RPMI8226 (cell line): Measurements from ENCODE around the gene TNIP1.

ENCODE experiments used
- DNase-seq: peaks from one replicate; pipeline ENCODE4 v3.0.0-alpha.2; 2015

The TNIP1 gene

DNA sequence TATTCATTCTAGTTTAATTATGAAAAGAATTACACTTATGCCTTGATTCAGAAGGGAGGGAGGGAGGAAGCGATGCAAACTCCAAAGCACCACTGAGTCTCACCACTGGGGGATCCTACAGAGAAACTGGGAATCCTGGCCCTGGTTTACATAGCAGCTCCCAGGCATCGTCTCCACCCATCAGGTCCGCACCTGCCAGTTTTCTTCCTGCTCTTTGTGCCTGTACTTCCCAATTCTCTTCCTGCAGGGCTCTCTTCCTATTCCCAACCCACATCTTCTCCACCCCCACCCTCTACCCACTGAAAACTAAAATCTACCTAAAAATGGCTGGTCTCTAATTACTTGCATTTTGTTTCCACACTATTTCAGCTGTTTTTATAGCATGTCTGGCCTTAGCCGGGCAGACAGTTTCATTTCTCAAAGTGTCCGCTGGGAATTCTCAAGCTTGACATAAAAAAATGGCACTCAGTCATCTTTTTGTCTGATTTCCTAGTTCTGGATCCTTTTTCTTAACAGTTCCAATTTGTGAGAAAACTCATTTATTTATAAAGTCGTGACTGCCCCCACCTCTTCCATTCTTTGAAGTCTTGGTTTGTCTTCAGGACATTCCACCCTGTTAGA, 1.6 kb upstream of the TNIP1 start:
- no peak for DNase-seq

DNA sequence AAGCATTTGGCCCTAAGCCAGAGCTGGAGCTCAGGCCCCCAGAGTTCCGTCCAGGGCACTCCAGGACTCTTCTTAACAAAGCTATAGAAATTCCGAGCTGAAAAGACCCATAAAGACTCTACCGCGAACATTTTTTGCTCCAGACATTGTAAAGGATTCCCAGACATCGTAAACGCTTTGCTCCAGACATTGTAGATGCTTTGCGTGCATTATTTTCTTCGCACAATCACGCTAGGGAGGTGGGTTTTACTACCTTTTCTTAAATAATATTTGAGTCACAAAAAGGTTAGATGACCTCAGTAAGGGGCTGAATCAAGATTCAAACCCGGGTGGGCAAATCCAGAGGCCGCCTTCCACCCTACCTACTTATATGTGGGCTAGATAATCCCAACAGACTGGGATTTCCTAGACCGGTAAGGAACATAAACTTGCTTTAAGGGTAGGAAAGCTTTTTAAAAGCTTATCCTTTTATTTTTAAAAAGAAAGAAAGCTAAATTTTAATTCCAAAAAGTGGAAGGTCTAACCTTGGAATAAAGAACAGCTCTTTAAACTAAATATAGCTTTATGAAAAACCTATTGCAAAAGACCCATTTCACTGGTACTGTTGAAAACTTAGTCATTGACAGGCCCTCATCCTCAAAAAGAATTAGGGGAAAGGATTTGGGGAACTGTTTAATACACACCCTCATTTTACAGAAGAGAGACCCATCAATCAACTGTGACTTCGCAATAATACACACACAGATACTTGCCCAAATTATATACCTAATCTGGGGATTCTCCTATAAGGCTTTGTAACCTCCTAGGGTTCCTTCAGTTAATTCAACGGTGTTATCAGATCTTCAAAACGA, 822 bp upstream of the TNIP1 start:
- peak; percentile 77 for DNase-seq

DNA sequence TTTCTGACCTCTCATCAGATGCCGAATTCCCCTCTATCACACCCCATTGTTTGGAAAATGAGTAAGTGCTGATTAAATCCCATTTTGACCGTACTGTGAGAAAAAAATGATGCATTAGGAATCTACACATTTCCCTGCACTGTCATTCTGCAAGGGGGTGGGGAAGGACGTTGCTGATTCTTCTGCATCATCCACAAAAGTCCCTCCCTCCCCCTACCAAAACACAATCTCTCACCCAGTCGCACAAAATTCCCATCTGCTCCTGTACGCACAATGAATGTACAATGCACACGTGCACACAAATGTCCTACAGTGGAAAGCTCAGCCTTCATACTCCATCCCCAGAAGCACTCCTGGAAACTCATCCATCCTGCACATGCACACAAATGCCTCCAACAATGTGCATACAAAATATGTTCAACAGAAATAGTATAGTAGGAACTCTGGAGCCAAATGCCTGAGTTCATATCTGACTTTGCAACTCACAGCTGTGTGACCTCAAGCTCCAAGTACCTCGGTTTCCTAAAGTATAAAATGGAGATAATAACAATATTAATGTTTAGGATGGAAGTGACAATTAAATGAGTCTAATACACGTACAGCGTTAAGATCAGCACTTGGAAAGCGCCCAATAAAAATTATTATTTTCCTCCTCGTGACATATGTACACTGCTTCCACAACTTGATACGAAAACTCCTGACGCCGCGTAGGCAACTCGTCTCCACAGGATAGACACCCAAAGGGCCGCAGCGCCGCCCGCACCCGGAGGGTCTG, 809 bp downstream of the TNIP1 start:
- peak; percentile 16 for DNase-seq

DNA sequence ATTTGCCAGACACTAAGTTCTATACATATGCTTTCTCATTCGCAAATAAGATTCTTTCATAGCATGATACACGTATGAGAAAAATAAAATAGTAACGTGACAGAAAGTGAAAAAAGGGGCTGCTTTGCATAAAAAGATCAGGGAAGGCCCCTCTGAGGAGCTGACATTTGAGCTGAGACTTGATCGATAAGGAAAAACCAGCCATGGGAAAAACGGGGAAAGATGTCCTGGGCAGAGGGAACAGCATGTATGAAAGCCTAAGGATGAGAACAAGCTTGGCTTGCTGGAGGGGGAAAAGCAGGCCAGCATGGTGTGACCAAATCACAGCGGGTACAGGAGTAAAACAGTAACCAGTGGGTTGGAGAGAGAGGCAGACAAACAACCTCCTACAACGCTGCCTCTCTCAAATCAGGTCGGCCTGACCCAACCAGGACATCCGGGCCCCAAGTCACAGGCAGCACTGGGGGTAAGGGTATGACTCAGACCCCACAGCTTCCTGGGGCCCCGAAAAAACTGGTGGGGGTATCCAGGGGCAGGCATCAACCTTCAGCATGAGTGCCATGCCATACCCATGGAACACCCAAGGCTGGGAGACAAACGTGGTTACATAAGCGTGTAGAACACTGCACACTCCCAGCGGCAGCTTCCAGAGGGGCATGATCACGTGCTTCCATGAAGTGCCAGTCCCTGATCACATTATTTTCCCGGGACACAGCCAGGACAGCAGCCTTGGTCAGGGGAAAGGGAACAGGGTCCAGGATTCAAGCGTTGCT, 2.2 kb downstream of the TNIP1 start:
- no peak for DNase-seq

DNA sequence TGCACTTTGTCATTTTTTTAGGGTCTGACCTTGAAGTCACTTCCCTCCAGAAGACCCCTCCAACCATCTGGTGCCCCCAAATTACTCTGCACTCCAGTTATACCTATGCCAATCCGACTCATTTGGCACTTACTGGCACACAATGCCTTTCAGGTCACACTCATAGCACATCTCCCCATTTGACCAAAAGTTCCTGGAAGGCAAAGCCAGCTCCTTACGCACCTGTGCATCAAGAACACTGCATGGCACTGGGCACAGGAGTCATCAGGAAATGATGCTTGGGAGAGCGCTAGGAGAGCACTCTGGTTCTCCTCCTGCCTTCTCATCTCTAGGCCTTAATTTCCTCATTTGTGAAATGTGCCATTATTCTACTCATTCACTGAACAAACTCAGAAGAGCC, 2.9 kb downstream of the TNIP1 start:
- no peak for DNase-seq

DNA sequence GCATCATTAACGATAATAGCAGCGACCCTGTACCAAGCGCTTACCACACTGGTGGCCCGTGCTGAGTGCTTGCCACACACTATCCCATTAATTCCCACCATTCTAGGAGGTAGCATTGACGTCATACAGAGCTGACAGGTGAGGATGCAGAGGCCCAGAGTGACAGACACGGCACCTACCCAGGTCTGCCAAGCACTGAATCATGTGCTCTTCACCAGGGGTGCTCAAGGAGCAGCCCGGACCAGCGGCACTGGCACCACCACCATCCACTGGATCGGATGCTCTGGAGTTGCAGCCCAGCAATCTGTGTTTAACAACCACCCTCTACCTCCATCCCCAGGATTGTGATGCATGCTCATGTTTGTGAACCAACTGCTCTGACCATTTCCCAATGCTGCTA, 3.4 kb downstream of the TNIP1 start:
- DNase-seq: no peak

DNA sequence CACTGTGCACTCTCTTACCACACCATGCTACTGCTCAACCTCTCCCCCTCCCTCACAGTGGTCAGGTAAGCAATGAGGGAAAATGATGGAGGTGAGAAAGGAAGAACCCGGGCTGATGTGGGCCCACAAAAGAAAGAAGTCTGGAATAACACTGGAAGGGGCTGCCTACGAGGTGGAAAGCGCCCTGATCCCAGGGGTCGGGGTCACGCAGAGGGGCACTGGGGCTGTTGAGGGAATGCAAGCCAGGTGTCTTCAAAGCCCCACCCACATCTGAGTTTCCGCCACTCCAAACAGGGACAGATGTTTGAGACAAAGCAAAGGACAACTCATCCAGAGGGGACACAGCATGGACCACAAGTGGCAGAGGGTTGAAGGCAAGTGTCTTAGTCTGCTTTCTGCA, 4.2 kb downstream of the TNIP1 start:
- DNase-seq: no peak

DNA sequence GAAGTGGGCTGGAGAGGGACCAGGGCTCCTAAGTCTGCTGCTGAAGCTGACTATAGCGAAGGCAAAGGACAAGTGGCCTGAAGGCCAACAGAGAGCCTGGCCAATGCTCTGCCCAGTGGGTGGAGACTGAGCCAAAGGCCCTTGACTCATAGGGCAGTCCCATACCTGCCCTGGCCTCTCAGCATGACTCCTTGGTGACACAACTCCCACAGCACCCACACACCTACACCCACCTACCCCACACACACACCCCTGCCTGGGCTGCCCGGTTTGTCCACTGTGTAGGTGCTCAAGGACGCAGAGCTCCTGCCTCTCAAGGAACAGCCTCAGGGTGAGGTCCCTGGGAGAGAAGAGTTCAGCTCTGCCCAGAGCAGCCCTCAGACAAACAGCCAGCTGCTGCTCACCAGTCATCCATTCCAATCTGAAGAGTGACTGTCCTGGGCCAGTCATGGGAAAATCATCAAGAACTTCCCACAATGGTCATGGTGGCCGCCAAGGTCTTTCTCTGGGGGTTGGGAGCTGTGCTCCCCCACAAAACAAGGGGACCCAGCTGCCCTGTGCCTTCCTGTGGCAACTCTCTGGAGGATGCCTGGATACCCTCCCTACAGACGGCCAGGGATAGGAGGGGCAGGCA, 5.0 kb downstream of the TNIP1 start:
- no peak for DNase-seq

DNA sequence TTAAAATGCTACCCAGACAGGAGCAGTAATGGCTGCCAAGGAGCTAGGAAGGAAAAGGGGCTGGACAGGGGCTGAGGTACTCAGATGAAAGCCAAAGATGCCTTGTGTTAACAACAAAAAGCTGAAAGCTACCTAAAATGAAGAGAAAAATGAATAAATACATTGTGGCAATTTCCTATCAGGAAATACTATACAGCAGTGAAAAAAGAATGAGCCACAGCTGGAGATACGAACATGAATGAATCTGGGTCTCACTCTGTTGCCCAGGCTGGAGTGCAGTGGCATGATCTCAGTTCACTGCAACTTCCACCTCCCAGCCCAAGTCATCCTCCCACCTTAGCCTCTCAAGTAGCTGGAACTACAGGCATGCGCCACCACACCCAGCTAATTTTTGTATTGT, 6.3 kb downstream of the TNIP1 start:
- no peak for DNase-seq

DNA sequence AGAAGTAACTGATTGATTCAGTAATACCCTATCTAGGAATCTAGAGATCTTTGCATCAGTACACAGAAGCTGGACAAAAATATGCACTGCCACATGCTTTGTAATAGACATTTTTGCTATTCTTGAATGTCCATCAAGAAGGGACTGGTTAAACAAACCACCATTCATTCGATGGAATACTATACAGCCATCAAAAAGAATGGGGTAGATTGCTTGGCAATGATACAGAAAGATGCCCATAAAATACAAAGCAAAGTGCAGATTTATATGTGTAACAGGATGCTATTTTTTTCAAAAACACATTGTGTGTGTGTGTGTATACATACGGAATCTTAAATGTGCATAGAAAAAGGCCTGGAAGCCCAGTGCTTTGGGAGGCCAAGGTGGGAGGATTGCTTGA, 7.6 kb downstream of the TNIP1 start:
- DNase-seq: no peak

DNA sequence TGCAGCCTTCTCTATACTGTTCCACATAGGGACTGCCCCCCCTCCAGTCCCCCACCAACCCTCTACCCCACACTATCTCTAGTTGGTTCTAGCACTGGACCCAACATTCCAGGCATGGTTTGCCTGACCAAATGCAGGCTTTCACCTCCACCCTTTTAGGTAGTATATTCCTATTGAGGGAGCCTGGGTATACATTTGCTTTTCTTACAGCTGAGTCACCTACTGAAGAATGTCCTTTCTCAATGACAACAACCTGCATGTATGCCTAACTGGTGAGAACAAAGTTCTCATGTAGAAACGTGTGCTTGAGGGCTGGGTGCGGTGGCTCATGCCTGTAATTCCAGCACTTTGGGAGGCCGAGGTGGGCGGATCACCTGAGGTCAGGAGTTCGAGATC, 8.2 kb downstream of the TNIP1 start:
- DNase-seq: no peak

DNA sequence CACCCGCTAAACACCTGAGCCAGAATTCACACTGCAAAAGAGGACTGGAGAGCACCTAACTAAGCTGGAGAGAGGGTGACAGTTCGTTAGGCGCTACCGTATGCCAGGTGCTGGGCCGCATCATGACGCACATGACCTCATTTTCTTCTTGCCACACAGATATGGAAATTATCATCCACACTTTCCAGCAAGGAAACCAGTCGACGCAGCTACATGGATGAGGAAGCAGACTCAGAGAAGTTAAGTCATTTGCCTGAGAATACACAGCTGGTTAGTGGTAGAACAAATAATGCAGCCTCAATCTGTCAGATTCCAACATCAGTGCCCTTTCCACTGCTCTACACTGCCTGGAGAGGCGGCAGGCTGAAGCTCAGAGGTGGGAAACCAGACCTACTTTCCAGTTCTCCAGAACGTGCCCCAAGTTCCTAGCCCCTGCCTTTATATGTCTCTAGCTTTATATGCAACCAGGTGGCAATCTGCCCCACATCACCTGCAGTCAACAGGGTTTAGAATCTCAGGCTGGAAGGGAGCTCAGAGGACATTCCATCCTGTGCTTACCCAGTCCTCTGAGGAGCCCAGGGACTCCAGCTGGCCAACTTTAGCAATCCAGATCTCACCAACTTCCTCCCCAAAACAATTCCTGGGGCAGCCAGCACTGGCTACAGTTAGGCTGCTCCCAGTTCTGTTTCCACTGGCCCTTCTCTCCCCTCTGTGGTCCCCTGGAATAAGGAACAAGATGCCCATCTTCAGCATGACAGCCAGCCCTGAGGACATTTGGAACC, 8.8 kb downstream of the TNIP1 start:
- DNase-seq: no peak

DNA sequence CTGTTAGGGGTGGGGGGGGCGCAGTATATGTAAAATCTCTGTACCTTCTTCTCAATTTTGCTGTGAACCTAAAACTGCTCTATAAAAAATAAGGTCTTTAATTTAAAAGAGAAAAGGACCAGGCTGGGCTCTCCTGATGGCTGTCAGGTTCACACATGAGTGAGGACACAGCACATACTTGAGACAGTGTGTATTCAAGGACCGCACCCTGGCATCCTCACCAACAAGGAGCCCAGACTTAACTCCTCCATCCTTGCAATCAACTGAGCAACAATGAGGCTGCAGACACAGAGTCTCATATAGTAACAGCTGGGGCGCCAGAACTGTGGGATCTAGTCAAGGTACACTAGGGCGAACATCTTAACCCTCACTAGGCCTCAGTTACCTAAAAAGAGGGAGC, 9.8 kb downstream of the TNIP1 start:
- no peak for DNase-seq

DNA sequence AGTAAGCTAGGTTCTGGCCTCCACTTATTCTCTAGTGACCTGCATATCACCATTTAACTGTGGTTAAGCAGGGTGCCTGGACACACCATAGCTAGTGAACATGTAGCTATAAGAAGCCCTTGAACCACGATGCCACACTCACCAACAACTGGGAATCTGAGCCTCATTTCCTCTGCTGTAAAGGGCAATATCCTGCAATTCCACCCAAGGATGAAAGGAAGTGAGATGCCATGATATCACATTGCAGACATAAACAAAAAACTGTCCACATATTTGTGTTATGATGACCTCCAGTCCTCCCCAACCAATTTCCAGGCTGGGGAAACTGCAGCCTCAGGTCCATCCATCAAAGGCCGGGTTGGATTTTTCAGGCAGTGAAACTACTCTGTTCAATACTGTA, 10.4 kb downstream of the TNIP1 start:
- DNase-seq: no peak

DNA sequence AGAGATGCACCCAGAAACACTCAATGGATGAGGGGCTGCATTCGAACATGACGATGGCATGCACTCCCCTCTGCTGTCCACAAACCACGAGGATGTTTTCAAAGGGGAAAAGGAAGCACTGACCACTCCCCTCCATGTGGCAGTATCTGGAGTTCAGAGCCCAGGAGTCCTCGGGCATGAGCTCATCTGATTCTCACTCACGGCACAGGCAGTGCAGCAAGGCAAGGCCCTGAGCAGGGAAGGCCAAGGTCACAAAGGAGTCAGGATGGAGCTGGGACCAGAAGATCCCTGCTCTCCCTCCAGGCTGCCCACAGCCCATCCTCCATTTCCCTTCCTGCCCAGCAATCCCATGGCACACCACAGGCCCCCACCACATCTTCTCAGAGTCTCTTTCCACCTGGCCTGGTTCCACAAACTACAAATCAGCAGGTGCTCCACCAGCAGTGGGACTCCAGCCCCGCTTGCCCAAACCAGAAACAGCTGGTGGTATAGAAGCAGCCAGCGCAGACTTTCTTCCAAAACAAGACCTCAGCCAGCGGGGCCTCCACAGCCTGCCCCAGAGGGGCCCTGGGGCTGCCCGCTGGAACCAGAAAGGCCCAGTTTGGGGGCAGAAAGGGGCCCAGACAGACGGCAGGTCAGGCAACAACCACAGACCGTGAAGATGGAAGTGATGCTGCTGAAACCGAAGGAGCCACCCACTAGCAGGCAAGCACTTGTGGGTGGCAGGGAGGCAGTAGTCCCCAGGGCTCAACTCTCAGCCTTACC, 12.2 kb downstream of the TNIP1 start:
- no peak for DNase-seq

DNA sequence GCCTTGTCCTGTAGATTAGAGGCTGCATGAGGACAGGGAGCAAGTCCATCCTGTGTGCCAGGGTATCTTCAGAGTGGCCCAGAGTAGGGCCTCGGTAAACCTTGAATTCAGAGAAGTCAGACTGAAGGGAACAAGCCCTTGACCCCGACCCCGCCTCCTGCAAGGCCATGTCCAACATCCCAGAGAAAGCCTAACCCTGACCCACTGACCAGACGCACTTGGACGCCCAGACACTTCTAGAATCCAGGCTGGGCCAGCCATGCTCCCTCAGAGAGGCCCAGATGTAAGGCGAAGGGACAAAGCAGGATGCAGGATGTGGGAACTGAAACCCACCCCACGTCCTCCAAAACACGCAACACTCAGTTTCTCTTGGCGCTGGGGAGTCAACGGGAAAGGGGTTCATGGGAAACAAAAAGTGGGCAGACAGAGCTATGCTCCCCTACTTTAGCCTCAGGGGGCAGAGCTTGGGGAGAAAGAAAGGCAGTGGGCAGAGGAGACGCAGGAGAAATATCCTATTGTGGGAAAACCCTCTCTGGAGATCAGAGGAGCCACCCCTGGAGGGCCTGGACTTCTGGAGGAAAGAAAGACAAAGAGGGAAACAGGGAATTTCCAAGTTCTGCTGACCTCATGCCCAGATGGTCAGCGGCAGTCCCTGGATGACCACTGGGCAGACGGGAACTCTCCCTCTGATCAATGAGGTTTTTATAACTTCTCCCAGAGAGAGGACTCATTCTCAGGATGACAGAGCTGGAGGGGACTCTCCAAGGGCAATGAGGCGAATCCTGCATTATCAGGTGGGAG, 13.0 kb downstream of the TNIP1 start:
- DNase-seq: no peak

DNA sequence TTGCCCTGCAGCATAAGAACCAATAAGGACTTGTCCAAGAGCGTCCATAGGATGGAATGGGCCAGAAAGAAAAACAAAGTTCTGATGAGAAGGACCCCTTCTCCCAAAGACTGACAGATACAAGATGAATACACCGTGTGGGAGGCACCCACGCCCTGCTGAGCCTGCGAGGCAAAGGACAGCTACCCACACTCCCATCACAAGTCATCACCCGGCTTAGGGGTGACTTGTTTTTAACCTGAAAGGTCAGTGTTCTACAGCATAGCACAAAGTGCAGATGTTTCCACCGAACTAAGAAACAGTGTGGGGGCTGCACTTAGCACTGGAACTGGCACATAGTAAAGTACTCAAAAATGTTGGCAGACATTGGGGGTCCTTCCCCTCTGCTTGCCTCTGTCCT, 13.9 kb downstream of the TNIP1 start:
- no peak for DNase-seq

DNA sequence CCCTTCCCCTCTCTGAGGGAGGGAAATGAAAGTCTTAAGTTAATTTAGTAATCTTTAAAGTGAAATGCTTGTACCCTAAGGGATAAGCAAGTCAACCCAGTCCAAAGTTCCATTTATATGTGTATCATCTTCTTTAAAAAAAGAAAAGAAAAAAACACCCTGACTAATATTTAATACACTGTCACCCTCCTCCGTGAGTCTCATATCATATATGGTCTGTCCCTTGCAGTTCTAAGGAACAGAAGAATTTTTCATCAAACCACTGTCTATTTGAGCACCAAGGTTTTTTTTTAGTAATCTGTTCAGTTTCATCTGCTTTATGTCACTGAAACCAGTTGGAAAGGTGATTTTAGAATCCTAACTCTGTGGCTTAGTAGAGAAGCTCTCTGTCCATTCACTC, 15.2 kb downstream of the TNIP1 start:
- no peak for DNase-seq

DNA sequence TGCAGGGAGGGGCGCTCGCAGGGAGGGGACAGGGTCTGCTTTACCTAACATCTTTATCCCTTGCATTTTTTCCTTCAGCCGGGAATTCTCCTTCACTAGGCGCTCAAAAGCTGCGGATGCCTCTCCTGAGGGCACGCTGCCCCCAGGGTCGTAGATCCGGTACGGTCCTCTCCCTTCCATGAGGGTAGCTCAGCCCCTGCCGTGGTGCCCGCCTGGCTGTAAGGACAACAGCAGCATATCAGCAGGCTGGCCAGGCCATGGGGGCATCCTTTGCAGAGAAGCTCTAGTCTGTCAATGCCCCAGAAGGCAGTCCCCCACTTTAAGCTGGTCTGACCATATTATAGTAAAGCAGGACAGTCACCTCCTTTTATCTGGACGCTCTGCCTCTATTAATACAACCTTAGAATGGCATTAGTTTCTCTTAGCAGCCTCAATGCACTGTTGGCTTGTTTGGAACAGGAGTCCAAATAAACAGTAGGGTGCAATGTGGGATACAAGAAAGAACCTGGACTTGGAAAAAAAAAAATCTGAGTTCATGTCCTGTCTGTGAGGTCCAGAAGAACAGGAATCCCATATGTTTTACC, 15.8 kb downstream of the TNIP1 start:
- DNase-seq: no peak
